HepG2 (cell line): ENCODE data around the gene GPR27.

Experiments used
- ARNT ChIP-seq: fragments of 450-650 bp; IDR thresholded peaks from 2 replicates; pipeline ENCODE4 v1.6.1; 2017
- BRD4 ChIP-seq: sonication (generic); formaldehyde crosslinking; IDR thresholded peaks from 2 replicates; pipeline ENCODE4 v1.4.0; 2020; ENCODE audit warnings: missing genetic modification reagents
- CTCF ChIP-seq: sonication (generic); formaldehyde crosslinking; IDR thresholded peaks from 2 replicates; pipeline ENCODE4 v1.5.0; 2020; ENCODE audit warnings: mild to moderate bottlenecking, missing genetic modification reagents, moderate library complexity
- KAT8 ChIP-seq: IDR thresholded peaks from 2 replicates; pipeline ENCODE4 v1.6.1; 2016; ENCODE audit warnings: missing genetic modification reagents, missing compliant biosample characterization
- KLF13 ChIP-seq: sonication (generic); formaldehyde crosslinking; IDR thresholded peaks from 2 replicates; pipeline ENCODE4 v1.4.0; 2020; ENCODE audit warnings: mild to moderate bottlenecking, missing genetic modification reagents
- POLR2A ChIP-seq, 2 experiments: IDR thresholded peaks; 2 replicates each; pipeline ENCODE4 v1.6.1; 2011; ENCODE audit warnings: low read depth in 2 of 2, low read length in 2 of 2, mild to moderate bottlenecking in 1 of 2, moderate library complexity in 1 of 2; ENCODE audit not compliant: insufficient read depth in 1 of 2
- RBFOX2 ChIP-seq: fragments of 200-400 bp; formaldehyde crosslinking; IDR thresholded peaks from 2 replicates; pipeline ENCODE4 v1.6.1; 2017; ENCODE audit warnings: low read depth, mild to moderate bottlenecking, low read length
- ZBTB3 ChIP-seq: sonication (generic); formaldehyde crosslinking; IDR thresholded peaks from 2 replicates; pipeline ENCODE4 v1.4.0; 2020; ENCODE audit warnings: low read depth, mild to moderate bottlenecking, moderate library complexity, missing genetic modification reagents, borderline replicate concordance
- ZBTB4 ChIP-seq: sonication (generic); formaldehyde crosslinking; IDR thresholded peaks from 2 replicates; pipeline ENCODE4 v1.4.0; 2020; ENCODE audit warnings: missing genetic modification reagents, mild to moderate bottlenecking, borderline replicate concordance
- ZFP82 ChIP-seq: sonication (generic); formaldehyde crosslinking; IDR thresholded peaks from 2 replicates; pipeline ENCODE4 v1.5.1; 2020; ENCODE audit warnings: mild to moderate bottlenecking, missing genetic modification reagents, borderline replicate concordance
- ZNF263 ChIP-seq: sonication (generic); formaldehyde crosslinking; IDR thresholded peaks from 2 replicates; pipeline ENCODE4 v1.4.0; 2020; ENCODE audit warnings: missing genetic modification reagents
- ZNF839 ChIP-seq: sonication (generic); formaldehyde crosslinking; IDR thresholded peaks from 2 replicates; pipeline ENCODE4 v1.4.0; 2020; ENCODE audit warnings: missing genetic modification reagents, mild to moderate bottlenecking, borderline replicate concordance

GRCh38 chr3:71710906-71711494 is 42.7 kb upstream of the GPR27 start:
- TF ChIP-seq KLF13 (CRISPR knock-in tag), result no peak
- TF ChIP-seq ARNT, result no peak
- TF ChIP-seq CTCF (CRISPR knock-in tag), result peak; percentile 73
- TF ChIP-seq KAT8 (CRISPR knock-in tag), result no peak
- TF ChIP-seq ZFP82 (CRISPR knock-in tag), result no peak
- no peak for TF ChIP-seq POLR2A (IDR thresholded peaks at IDR 0.05; ENCODE audit: insufficient read depth in 1 of 2, low read depth in 2 of 2, low read length in 2 of 2)
- TF ChIP-seq ZBTB3 (CRISPR knock-in tag), result no peak
- TF ChIP-seq ZNF839, result no peak
- TF ChIP-seq ZBTB4 (CRISPR knock-in tag), result no peak
- TF ChIP-seq ZNF263 (CRISPR knock-in tag), result no peak
- no peak for TF ChIP-seq BRD4 (CRISPR knock-in tag)
- TF ChIP-seq RBFOX2, result no peak
